ENCODE results near the gene WASHC4. TPM values are rescaled to one million over a fixed set of nuclear protein-coding genes. Genes with fewer than 3 reads are reported as not detected.

Gene WASHC4
- total RNA-seq, 4 donors from 2014 or later = 37.1 to 59.0 (median 38.6) TPM

DNA sequence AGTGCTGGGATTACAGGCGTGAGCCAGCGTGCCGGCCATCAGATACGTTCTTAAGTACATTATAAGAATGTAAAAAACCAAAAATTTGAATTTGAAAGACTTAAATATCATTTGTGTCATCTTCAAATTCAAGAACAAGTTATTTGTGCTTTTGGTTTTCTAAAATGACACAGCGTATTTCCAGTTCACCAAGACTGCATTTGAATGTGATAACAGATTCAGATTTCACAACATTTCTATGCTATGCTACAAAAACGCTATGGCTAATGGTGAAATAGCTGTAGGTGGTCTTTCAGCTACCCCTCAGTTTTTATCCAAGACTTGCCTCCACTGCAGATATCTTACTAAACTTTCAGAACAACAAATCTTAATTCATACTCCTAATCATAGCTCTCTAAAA is 81.8 kb downstream of the WASHC4 start:
- no peak for DNase-seq (ENCODE audit: extremely low spot score)
- Histone ChIP-seq H3K4me1 (no peaks in the 10 kb centered on the region), H3K27ac (replicated peaks in 1 of 4) (no peak overlapping the region), H3K4me3 (no peak overlapping the region), H3K36me3 (peaks cover 15 to 98% (median 89%) of the 10 kb centered on the region in 4 donors), H3K27me3 (no peaks in the 10 kb centered on the region), H3K9me3 (no peaks in the 10 kb centered on the region)
- TF ChIP-seq POLR2AphosphoS5 (IDR thresholded peaks at IDR 0.05) (no peak), POLR2A (IDR thresholded peaks at IDR 0.05; ENCODE audit: low read depth) (no peak), EP300 (IDR thresholded peaks at IDR 0.05) (no peak)
- TF ChIP-seq, protein P1, sequence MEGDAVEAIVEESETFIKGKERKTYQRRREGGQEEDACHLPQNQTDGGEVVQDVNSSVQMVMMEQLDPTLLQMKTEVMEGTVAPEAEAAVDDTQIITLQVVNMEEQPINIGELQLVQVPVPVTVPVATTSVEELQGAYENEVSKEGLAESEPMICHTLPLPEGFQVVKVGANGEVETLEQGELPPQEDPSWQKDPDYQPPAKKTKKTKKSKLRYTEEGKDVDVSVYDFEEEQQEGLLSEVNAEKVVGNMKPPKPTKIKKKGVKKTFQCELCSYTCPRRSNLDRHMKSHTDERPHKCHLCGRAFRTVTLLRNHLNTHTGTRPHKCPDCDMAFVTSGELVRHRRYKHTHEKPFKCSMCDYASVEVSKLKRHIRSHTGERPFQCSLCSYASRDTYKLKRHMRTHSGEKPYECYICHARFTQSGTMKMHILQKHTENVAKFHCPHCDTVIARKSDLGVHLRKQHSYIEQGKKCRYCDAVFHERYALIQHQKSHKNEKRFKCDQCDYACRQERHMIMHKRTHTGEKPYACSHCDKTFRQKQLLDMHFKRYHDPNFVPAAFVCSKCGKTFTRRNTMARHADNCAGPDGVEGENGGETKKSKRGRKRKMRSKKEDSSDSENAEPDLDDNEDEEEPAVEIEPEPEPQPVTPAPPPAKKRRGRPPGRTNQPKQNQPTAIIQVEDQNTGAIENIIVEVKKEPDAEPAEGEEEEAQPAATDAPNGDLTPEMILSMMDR (IDR thresholded peaks at IDR 0.05) = no peak
- WGBS = 79% methylated on average over 6 of the region's 6 CpGs
- intact Hi-C loops (cut with DNase I) = no loop called here

DNA sequence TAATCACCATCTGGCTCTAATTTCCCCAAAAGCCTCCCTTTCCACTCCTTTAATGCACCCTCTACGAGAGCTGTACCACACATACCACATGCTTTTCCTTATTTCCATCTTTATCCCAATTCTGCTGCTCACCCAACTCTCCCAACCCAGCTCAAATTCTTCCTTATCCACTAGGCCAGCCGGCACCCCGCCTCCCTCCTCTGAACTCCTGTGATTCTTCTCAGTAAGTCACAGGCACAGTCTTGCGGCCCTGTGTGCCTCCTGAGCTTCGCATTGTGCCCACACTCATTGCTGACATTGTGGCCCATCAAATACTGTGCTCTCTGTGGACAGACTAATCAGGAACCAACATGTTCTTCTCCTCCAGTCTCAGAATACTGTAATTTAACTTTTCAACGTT is 83.0 kb downstream of the WASHC4 start:
- TF ChIP-seq EP300 (IDR thresholded peaks at IDR 0.05) = no peak
- TF ChIP-seq POLR2AphosphoS5 (IDR thresholded peaks at IDR 0.05) = no peak
- TF ChIP-seq, protein P1 (IDR thresholded peaks at IDR 0.05) = no peak
- intact Hi-C loops (cut with DNase I) = no loop called here
- no peaks in the 10 kb centered on the region for H3K9me3 ChIP-seq
- 93% methylated on average over 6 of the region's 6 CpGs for WGBS
- no peaks in the 10 kb centered on the region for H3K27me3 ChIP-seq
- H3K4me1 ChIP-seq = no peaks in the 10 kb centered on the region
- DNase-seq (ENCODE audit: extremely low spot score) = no peak
- H3K36me3 ChIP-seq = peaks cover 14 to 98% (median 88%) of the 10 kb centered on the region in 4 donors
- no peak overlapping the region for H3K27ac ChIP-seq (replicated peaks in 1 of 4)
- no peak overlapping the region for H3K4me3 ChIP-seq

DNA sequence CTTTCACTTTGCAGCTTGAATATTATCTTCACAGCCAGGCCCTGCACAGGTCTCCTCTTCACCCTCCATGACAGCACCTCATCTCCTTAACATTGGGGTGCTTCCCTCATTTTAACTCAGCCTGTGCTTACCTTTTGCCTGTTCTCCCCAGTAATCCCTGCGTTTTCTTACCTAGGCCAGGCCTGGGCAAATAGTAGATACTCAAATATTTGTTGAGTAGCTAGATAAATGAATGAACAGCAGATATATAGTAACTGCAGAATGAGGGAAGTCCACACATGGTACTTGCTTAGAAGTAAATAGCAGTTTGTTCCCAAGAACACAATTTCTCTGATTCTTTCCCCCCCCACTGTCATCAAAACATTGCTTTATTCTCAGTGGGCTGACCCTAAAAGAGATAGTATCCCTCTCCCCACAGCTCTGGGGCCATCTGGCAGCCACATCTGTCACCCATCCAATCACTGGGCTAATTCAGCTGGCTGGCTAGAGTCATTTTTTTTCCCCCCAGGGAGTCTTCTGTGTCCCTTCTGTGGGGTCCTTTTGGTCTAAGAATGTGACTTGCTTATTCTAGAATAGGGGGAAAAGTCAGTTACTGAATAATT is 85.2 kb downstream of the WASHC4 start:
- no peak for DNase-seq (ENCODE audit: extremely low spot score)
- no peak overlapping the region for H3K27ac ChIP-seq (replicated peaks in 1 of 4)
- H3K27me3 ChIP-seq = no peaks in the 10 kb centered on the region
- H3K4me1 ChIP-seq = no peaks in the 10 kb centered on the region
- TF ChIP-seq, protein P1 (IDR thresholded peaks at IDR 0.05) = no peak
- no peak for TF ChIP-seq EP300 (IDR thresholded peaks at IDR 0.05)
- TF ChIP-seq POLR2A (IDR thresholded peaks at IDR 0.05; ENCODE audit: low read depth) = no peak
- no peak for TF ChIP-seq POLR2AphosphoS5 (IDR thresholded peaks at IDR 0.05)
- H3K4me3 ChIP-seq = no peak overlapping the region
- intact Hi-C loops (cut with DNase I) = no loop called here
- H3K9me3 ChIP-seq = no peaks in the 10 kb centered on the region
- WGBS = 94% methylated on average over 1 of the region's 1 CpG
- H3K36me3 ChIP-seq = peaks cover 21 to 98% (median 91%) of the 10 kb centered on the region in 4 donors

DNA sequence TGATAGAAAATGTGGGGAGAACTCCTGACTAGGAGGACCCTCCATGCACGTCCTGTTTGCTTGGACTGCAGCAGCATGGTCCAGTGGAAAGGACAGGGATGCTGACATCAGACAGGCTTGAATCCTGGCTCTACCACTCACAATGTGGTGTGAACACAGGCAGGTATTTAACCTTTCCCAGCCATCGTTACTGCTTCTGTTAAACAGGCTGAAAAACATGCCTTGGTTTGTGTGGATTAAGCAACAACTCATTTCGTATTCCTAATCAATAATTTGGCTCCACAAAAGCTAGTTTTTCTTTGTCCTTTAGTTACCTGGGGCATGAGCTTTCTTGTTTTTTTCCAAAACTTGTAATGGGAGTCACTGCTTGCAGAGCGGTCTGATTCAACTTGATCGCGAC is 87.4 kb downstream of the WASHC4 start:
- H3K36me3 ChIP-seq = peaks cover 25 to 96% (median 89%) of the 10 kb centered on the region in 4 donors

More for the DNA sequence above, 87.4 kb downstream of the WASHC4 start:
- Histone ChIP-seq H3K27me3 (no peaks in the 10 kb centered on the region), H3K9me3 (no peaks in the 10 kb centered on the region), H3K27ac (replicated peaks in 1 of 4) (no peak overlapping the region), H3K4me1 (no peaks in the 10 kb centered on the region), H3K4me3 (no peak overlapping the region)
- no peak for DNase-seq (ENCODE audit: extremely low spot score)
- WGBS = 85% methylated on average over 6 of the region's 6 CpGs
- no peak for TF ChIP-seq POLR2AphosphoS5 (IDR thresholded peaks at IDR 0.05)
- TF ChIP-seq POLR2A (IDR thresholded peaks at IDR 0.05; ENCODE audit: low read depth) = no peak
- no peak for TF ChIP-seq EP300 (IDR thresholded peaks at IDR 0.05)
- TF ChIP-seq, protein P1 (IDR thresholded peaks at IDR 0.05) = no peak
- intact Hi-C loops (cut with DNase I) = no loop called here

All from esophagus muscularis mucosa (tissue), 4 donors.